Measurements from ENCODE around the gene UCP3.
"Not testable (repeated sequence)": the region's sequence is repeated elsewhere in the genome, so short reads cannot be mapped to it uniquely, and the experiment has no call there.

Gene UCP3

GRCh38 chr11:73999581-74000306, 9.1 kb downstream of the UCP3 start:
- no peak for DNase-seq

- DNase-seq = no peak
Measured at GRCh38 chr11:73998846-73999575, 9.9 kb downstream of the UCP3 start.

- no peak for DNase-seq
Measured at GRCh38 chr11:73997120-73997770, 11.6 kb downstream of the UCP3 start.

GRCh38 chr11:73996161-73996747, 12.6 kb downstream of the UCP3 start:
- DNase-seq = no peak

- DNase-seq = no peak
Measured at GRCh38 chr11:73995731-73996130, 13.2 kb downstream of the UCP3 start.

GRCh38 chr11:73995247-73995646, 13.6 kb downstream of the UCP3 start:
- DNase-seq = peak; percentile 12

- DNase-seq = no peak
Measured at GRCh38 chr11:73991471-73992006, 17.3 kb downstream of the UCP3 start.

GRCh38 chr11:73990730-73991129, 18.2 kb downstream of the UCP3 start:
- no peak for DNase-seq

- DNase-seq = no peak
Measured at GRCh38 chr11:73989156-73989555, 19.7 kb downstream of the UCP3 start.

GRCh38 chr11:73988227-73988626, 20.7 kb downstream of the UCP3 start:
- no peak for DNase-seq

- DNase-seq = not testable (repeated sequence)
Measured at GRCh38 chr11:73985661-73986060, 23.2 kb downstream of the UCP3 start.

- no peak for DNase-seq
Measured at GRCh38 chr11:73983741-73984538, 24.9 kb downstream of the UCP3 start.

GRCh38 chr11:73982990-73983740, 25.7 kb downstream of the UCP3 start:
- peak; percentile 95 for DNase-seq

- peak; percentile 78 for DNase-seq
Measured at GRCh38 chr11:73982595-73982989, 26.3 kb downstream of the UCP3 start, which contains the start of gene UCP2. Gene UCP2 (minus strand): TSS chr11:73982843. CDS start chr11:73978378, 4,465 bp downstream.

GRCh38 chr11:73981051-73981805, 27.7 kb downstream of the UCP3 start:
- DNase-seq = no peak

- DNase-seq = no peak
Measured at GRCh38 chr11:73980001-73980961, 28.6 kb downstream of the UCP3 start.

GRCh38 chr11:73978576-73979086, 30.3 kb downstream of the UCP3 start:
- DNase-seq = no peak

- DNase-seq = no peak
Measured at GRCh38 chr11:73977856-73978519, 30.9 kb downstream of the UCP3 start.
